GM12891 (cell line): ENCODE data around the gene SLC25A15.
"Not testable (repeated sequence)": the region's sequence is repeated elsewhere in the genome, so short reads cannot be mapped to it uniquely, and the experiment has no call there.

ENCODE experiments used
- PAX5 ChIP-seq: IDR thresholded peaks from 2 replicates; pipeline ENCODE4 v1.6.1; 2011; ENCODE audit warnings: low read length, moderate library complexity, mild to moderate bottlenecking; ENCODE audit not compliant: insufficient read depth, severe bottlenecking
- POLR2A ChIP-seq: IDR thresholded peaks from 2 replicates; pipeline ENCODE4 v1.6.1; 2011; ENCODE audit warnings: low read depth, low read length, control low read depth
- POLR2AphosphoS5 ChIP-seq: IDR thresholded peaks from 2 replicates; pipeline ENCODE4 v1.6.1; 2011; ENCODE audit warnings: low read depth, low read length, control low read depth
- SPI1 ChIP-seq: IDR thresholded peaks from 2 replicates; pipeline ENCODE4 v1.6.1; 2011; ENCODE audit warnings: low read depth, low read length, control low read depth
- TAF1 ChIP-seq: IDR thresholded peaks from 2 replicates; pipeline ENCODE4 v1.6.1; 2011; ENCODE audit warnings: low read depth, low read length, control low read depth

DNA sequence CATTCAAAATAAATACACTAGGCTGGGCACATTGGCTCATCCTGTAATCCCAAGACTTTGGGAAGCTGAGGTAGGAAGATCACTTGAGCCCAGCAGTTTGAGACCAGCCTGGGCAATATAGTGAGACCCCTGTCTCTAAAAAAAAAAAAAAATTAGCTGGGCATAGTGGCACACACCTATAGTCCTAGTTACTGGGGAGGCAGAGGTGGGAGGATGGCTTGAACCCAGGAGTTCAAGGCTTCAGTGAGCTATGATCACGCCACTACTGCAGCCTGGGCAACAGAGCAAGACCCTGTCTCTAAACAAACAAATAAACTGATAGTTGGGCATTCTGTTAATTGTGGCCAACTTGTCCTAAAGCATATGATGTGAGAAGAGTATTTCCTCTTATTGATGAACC, 6.4 kb upstream of the SLC25A15 start:
- TF ChIP-seq TAF1, POLR2A, SPI1, POLR2AphosphoS5, PAX5: not testable (repeated sequence)
